ENCODE data around the gene GRM2.

The GRM2 gene

DNA sequence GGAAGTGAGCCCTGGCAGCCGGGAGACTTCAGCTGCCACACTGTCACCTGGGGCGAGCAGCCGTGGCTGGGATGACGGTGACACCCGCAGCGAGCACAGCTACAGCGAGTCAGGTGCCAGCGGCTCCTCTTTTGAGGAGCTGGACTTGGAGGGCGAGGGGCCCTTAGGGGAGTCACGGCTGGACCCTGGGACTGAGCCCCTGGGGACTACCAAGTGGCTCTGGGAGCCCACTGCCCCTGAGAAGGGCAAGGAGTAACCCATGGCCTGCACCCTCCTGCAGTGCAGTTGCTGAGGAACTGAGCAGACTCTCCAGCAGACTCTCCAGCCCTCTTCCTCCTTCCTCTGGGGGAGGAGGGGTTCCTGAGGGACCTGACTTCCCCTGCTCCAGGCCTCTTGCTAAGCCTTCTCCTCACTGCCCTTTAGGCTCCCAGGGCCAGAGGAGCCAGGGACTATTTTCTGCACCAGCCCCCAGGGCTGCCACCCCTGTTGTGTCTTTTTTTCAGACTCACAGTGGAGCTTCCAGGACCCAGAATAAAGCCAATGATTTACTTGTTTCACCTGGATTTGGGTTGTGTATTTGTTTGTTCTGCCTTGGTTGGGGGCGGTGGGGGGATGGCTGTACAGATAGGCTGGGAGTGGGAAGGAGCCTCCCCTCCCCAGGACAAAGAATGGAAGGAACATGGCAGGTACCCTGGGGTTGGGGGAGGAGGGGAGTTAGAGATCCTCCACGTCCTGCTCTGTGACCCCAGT is 2.9 kb upstream of the GRM2 start:
- TF ChIP-seq, protein P1, sequence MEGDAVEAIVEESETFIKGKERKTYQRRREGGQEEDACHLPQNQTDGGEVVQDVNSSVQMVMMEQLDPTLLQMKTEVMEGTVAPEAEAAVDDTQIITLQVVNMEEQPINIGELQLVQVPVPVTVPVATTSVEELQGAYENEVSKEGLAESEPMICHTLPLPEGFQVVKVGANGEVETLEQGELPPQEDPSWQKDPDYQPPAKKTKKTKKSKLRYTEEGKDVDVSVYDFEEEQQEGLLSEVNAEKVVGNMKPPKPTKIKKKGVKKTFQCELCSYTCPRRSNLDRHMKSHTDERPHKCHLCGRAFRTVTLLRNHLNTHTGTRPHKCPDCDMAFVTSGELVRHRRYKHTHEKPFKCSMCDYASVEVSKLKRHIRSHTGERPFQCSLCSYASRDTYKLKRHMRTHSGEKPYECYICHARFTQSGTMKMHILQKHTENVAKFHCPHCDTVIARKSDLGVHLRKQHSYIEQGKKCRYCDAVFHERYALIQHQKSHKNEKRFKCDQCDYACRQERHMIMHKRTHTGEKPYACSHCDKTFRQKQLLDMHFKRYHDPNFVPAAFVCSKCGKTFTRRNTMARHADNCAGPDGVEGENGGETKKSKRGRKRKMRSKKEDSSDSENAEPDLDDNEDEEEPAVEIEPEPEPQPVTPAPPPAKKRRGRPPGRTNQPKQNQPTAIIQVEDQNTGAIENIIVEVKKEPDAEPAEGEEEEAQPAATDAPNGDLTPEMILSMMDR (IDR thresholded peaks at IDR 0.05; ENCODE audit: low read depth, low read length, missing control alignments) = no peak
- no peak overlapping the region for H3K4me3 ChIP-seq (ENCODE audit: low read depth, low read length)
- DNase-seq (ENCODE audit: low read depth) = no peak

DNA sequence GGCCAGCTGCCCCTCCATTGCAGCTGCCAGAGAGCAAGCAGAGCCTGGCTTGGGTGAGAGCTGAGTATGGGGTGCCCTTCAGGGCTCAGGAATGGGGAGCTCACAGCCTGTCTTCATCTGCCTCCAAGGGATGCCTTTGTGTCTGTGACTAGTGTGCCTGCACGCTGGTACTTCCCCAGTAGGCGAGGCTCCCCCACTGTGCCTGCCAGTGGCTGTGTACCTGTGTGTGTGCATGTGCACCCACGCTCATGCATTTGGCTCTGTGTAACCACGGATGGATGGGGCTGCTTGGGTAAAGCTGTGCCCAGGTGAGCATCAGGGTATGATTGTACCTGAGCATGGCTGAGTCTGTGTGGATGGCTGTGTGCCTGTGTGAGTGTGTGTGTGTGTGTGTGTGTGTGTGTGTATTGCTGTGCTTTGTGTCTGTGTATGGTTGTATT is 2.3 kb upstream of the GRM2 start:
- DNase-seq (ENCODE audit: low read depth) = no peak
- H3K4me3 ChIP-seq (ENCODE audit: low read depth, low read length) = no peak overlapping the region
- TF ChIP-seq, protein P1 (IDR thresholded peaks at IDR 0.05; ENCODE audit: low read depth, low read length, missing control alignments) = no peak

DNA sequence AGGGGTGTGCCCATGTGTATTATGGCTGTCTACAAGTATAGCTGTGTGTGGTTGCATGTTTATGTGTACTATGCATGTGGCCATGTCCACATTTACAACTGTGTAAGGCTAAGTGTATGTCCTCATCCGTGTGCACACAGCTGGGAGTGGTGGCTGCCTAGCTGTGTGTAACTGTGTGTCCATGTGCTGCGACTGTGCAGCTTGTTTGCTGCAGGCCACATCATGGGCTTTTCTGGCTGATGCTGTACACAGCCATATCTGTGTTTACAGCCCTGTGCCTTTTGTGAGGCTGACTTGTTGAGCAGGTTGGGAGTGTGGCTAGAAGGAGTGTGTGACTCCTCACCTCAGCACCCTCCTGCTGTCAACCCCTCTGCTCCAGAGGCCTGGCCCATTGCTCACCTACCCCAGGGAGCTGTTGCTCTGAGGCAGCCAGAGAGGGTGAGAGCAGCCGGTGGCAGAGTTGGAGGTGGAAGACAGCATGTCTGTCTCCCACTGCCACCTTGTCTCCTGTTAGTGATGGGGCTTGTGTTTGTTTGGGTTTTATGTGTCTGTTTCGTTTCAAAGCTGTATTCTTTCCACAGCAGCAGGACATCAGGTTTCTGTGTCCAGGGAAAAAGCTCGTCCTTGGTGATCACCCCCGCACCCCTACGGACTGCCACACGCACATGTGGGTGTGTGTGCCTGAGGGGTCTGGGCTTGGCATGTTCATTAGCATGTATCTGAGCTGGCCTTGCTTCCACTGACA is 1.4 kb upstream of the GRM2 start:
- no peak for DNase-seq (ENCODE audit: low read depth)
- TF ChIP-seq, protein P1 (IDR thresholded peaks at IDR 0.05; ENCODE audit: low read depth, low read length, missing control alignments) = no peak
- H3K4me3 ChIP-seq (ENCODE audit: low read depth, low read length) = no peak overlapping the region

DNA sequence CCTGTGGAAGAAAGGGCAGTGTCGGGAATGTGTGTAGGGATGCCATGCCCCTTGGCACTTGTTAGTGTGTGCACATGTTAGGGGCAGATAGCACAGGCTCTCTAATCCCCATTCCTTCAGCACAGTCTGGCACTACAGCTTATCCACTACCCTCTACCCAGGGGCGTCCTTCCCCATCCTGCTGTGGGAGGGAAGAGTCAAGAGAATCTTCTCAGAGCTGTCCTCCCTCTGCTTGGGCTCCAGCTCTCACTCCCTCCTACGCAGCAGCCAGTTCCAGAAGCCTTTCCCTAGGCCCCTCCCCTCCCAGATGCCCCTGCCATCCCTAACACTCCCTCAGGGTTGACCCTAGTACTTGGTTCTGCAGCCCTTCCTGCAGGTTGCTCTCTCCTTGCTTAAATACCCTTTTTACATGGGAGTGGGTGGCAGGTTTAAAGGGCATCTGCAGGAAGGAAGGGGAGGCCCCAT is 815 bp upstream of the GRM2 start:
- TF ChIP-seq, protein P1 (IDR thresholded peaks at IDR 0.05; ENCODE audit: low read depth, low read length, missing control alignments) = no peak
- no peak overlapping the region for H3K4me3 ChIP-seq (ENCODE audit: low read depth, low read length)
- no peak for DNase-seq (ENCODE audit: low read depth)

DNA sequence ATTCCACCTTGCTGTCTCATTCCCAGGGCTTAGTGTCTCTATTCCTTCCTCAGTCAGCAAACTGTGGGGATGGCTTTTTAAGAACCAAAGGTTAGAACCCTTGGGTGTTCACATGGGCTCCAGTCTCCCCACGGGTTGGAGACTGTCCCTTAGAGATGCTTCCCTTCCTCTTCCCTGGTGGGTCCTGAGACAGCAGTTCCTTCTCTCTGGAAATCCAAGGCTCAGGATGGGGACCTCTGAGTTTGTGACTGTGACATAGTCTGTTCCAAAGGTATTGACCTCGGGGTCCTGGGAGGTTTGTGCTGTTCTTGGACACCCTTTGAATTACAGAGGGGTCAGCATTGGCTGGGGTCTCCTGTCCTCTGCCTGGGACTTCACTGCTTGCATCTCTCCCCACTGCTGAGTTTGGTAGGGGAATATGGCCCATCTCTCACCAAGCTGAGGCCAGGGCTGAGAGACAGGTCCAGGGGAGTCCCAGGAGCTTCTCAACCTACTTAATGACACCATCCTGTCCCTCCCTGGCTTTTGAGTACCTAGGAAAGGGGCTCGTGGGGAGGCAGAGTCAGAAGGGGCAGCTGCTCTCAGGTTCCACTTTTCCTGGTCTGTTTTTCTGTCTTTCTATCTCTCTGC is 1.5 kb downstream of the GRM2 start:
- TF ChIP-seq, protein P1 (IDR thresholded peaks at IDR 0.05; ENCODE audit: low read depth, low read length, missing control alignments) = no peak
- no peak for DNase-seq (ENCODE audit: low read depth)
- no peak overlapping the region for H3K4me3 ChIP-seq (ENCODE audit: low read depth, low read length)

DNA sequence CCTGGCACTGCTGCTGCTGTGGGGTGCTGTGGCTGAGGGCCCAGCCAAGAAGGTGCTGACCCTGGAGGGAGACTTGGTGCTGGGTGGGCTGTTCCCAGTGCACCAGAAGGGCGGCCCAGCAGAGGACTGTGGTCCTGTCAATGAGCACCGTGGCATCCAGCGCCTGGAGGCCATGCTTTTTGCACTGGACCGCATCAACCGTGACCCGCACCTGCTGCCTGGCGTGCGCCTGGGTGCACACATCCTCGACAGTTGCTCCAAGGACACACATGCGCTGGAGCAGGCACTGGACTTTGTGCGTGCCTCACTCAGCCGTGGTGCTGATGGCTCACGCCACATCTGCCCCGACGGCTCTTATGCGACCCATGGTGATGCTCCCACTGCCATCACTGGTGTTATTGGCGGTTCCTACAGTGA is 2.1 kb downstream of the GRM2 start:
- no peak for DNase-seq (ENCODE audit: low read depth)
- no peak overlapping the region for H3K4me3 ChIP-seq (ENCODE audit: low read depth, low read length)
- TF ChIP-seq, protein P1 (IDR thresholded peaks at IDR 0.05; ENCODE audit: low read depth, low read length, missing control alignments) = no peak
